Fibroblast of villous mesenchyme (primary cell): ENCODE data around the gene RAD54L. TPM values are rescaled to one million over a fixed set of nuclear protein-coding genes. Genes with fewer than 3 reads are reported as not detected.
"Not testable (repeated sequence)": the region's sequence is repeated elsewhere in the genome, so short reads cannot be mapped to it uniquely, and the experiment has no call there.

Experiments
- DNase-seq: peaks from one replicate; pipeline ENCODE4 v3.0.0-alpha.2; 2010; ENCODE audit warnings: low read depth
- H3K4me3 ChIP-seq: 2 replicates; pipeline ENCODE4 v1.5.1; 2011; ENCODE audit warnings: low read depth, mild to moderate bottlenecking, low read length
- CTCF ChIP-seq: IDR thresholded peaks from 2 replicates; pipeline ENCODE4 v1.5.1; 2012; ENCODE audit warnings: low read depth, mild to moderate bottlenecking, low read length; ENCODE audit not compliant: insufficient read depth
- total RNA-seq: library from RNA; depleted of rRNA; stranded (reverse); fragments of >200 nt; gene quantifications from 2 replicates; pipeline ENCODE4 v1.2.3, GENCODE V29; 2012

Gene RAD54L
- total RNA-seq, 1 donor: 3.0 TPM

GRCh38 chr1:46242918-46243317 lies 4.6 kb upstream of the RAD54L start:
- H3K4me3 ChIP-seq: no peak overlapping the region
- TF ChIP-seq CTCF: no peak
- no peak for DNase-seq

GRCh38 chr1:46243831-46244230 lies 3.7 kb upstream of the RAD54L start:
- DNase-seq: not testable (repeated sequence)

GRCh38 chr1:46244656-46245371 lies 2.7 kb upstream of the RAD54L start:
- peak; percentile 39 for TF ChIP-seq CTCF
- peak; percentile 19 for DNase-seq
- no peak overlapping the region for H3K4me3 ChIP-seq

More at GRCh38 chr1:46243831-46244230, 3.7 kb upstream of the RAD54L start:
- H3K4me3 ChIP-seq: not testable (repeated sequence)

GRCh38 chr1:46246136-46246535 lies 1.4 kb upstream of the RAD54L start:
- not testable (repeated sequence) for DNase-seq, H3K4me3 ChIP-seq

- TF ChIP-seq CTCF: no peak
- peak overlapping the region; percentile 81 for H3K4me3 ChIP-seq
- DNase-seq: peak; percentile 51
Measured at GRCh38 chr1:46246548-46247435, 771 bp upstream of the RAD54L start.

- peak overlapping the region; percentile 79 for H3K4me3 ChIP-seq
- no peak for TF ChIP-seq CTCF
- no peak for DNase-seq
Measured at GRCh38 chr1:46248122-46248920, 758 bp downstream of the RAD54L start.

GRCh38 chr1:46254668-46255067 lies 7.1 kb downstream of the RAD54L start:
- no peak overlapping the region for H3K4me3 ChIP-seq
- TF ChIP-seq CTCF: no peak
- no peak for DNase-seq
